Measurements from ENCODE around the gene SLC22A23.

DNA sequence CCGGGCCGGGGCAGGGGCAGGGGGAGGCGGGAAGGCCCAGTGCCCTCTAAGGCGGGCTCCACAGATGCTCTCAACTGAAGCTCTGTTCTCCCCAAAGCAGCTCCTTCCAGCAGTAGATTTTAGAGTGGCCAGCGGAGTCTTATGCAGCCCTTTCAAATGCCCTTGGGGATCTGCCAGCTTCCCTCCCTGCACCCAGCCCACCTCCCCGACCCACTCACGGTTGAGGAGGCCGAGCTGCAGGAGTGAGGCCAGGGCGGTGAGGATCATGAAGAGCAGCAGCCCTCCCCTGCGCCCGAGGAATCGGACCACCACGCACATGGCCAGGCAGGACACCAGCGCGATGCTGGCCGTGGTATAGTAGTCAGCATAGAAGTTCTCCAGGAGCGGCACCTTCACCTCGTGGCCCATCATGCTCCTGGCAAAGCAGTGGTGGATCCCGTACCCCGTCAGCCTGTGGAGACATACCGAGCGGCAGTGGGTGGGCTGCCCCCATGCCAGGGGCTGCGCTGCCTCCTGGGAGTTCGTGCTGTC is 170.1 kb downstream of the SLC22A23 start:
- TF ChIP-seq, protein P1, sequence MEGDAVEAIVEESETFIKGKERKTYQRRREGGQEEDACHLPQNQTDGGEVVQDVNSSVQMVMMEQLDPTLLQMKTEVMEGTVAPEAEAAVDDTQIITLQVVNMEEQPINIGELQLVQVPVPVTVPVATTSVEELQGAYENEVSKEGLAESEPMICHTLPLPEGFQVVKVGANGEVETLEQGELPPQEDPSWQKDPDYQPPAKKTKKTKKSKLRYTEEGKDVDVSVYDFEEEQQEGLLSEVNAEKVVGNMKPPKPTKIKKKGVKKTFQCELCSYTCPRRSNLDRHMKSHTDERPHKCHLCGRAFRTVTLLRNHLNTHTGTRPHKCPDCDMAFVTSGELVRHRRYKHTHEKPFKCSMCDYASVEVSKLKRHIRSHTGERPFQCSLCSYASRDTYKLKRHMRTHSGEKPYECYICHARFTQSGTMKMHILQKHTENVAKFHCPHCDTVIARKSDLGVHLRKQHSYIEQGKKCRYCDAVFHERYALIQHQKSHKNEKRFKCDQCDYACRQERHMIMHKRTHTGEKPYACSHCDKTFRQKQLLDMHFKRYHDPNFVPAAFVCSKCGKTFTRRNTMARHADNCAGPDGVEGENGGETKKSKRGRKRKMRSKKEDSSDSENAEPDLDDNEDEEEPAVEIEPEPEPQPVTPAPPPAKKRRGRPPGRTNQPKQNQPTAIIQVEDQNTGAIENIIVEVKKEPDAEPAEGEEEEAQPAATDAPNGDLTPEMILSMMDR (conservative IDR thresholded peaks at IDR 0.05 in 1 of 2, IDR thresholded peaks at IDR 0.05 in 1 of 2; ENCODE audit: extremely low read depth in 1 of 2, insufficient read depth in 1 of 2, low read depth in 1 of 2, low read length in 2 of 2), result no peak
- no peak for TF ChIP-seq EZH2 (IDR thresholded peaks at IDR 0.05; ENCODE audit: borderline replicate concordance, low read length)

Measured in mammary epithelial cell (primary cell).